T47D (cell line): Measurements from ENCODE around the gene CCR5.
"Not testable (repeated sequence)": the region's sequence is repeated elsewhere in the genome, so short reads cannot be mapped to it uniquely, and the experiment has no call there.

Experiments
- DNase-seq, 2 experiments: peaks; one replicate each; pipeline versions ENCODE4 v3.0.0 to v3.0.0-alpha.2; 2011 to 2012; ENCODE audit warnings: low read depth in 1 of 2, low spot score in 1 of 2
- JUND ChIP-seq: IDR thresholded peaks from 2 replicates; pipeline ENCODE4 v1.6.1; 2012; ENCODE audit warnings: low read depth
- in situ Hi-C: cut with HindIII; loops from 2 replicates; pipeline ENCODE4 v1.10.0; 2016; ENCODE audit warnings: low sequenced_read_pairs, low pct_unique_long_range_greater_than_20kb

Gene CCR5

GRCh38 chr3:46370839-46371518 lies at the start of gene CCR5:
CCR5 (plus strand) TSS chr3:46370946; CDS start chr3:46372903, 1,957 bp downstream.
- in situ Hi-C loops: no loop called here
- no peak for TF ChIP-seq JUND
- no peak for DNase-seq

DNA sequence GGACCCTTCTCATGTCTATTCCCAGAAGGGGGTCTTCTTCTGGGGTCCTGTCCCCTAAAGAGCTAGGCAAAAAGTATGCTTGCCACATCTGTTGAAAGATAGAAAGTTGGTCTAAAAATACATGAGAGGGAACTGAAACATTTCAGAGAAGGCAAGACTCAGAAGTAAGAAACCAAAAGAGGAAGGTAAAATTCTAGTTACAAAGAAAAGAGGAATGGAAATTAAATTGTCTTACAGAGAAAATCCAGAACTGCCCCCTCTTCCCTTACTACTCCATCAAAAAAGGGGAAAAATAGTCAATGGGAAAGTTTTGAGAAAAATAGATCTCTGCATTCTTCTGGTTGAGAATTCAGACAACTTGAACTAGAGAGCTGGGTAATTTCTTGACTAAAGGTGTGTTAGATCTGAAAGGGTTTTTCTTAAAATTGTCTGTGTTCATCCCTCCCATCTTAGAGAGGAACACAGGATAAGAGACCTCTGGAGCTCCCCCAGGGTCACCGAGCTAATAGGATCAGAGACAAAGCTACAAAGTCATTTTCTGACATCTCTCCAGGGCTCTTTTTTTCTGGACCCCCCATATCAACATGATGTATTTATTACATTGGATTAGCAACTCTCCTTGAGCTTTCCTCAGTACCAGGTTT lies 49.2 kb upstream of the CCR5 start:
- in situ Hi-C loops: no loop called here
- no peak for TF ChIP-seq JUND
- no peak for DNase-seq

- in situ Hi-C loops: no loop called here
- no peak for TF ChIP-seq JUND
- DNase-seq: no peak
Observed at GRCh38 chr3:46324036-46324435, 46.7 kb upstream of the CCR5 start.

DNA sequence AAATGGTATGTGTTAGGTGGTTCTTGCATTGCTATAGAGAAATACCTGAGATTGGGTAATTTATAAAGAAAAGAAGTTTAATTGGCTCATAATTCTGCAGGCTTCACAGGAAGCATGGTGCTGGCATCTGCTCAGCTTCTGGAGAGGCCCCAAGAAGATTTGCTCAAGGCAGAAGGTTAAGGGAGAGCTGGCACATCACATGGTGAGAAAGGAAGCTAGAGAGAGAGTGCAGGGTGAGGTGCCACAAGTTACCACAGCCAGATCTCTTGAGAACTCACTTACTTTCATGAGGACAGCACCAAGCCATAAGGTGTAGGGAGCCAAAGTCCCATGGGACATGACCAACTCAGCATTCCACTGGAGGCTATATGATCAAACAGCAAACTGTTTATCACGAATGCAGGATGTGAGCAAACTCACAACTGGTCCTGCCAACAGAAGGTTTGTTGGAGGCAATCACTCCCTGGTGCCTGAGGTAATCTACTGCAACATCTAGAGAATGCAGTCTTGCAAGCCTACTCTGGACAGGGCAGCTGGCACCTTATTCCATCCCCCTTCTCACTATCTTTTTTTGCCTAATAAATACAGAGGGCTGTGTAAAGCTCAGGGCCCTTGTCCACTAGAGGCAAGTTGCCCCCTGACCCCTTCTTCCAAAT lies 45.0 kb upstream of the CCR5 start:
- in situ Hi-C loops: no loop called here
- no peak for TF ChIP-seq JUND
- DNase-seq: peak in 1 of 2 experiments; percentile 64

GRCh38 chr3:46330676-46331075 lies 40.1 kb upstream of the CCR5 start:
- in situ Hi-C loops, DNase-seq: not testable (repeated sequence)

GRCh38 chr3:46334741-46335478 lies 35.8 kb upstream of the CCR5 start:
- DNase-seq: no peak
- in situ Hi-C loops: no loop called here
- peak; percentile 30; the same call in 1 of the 2 replicates for TF ChIP-seq JUND

DNA sequence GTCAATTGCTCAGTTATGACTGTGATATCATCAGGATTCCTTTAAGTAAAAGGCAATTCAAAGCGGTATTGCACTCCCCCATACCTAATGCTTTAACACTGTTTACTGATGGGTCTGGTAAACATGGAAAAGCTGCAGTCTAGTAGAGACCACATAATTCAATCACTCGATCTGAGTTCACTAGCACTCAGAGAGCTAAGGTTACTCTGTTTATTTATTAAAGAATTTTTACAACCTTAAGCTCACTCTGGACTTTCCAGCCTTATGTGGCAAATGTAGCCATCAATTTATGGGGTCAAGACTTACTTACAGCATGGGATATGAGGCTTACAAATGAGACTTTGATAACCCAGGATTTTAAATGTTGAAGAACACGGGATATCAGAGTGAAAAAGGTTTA lies 35.2 kb upstream of the CCR5 start:
- in situ Hi-C loops: no loop called here
- DNase-seq: no peak
- no peak; the same call in 1 of the 2 replicates for TF ChIP-seq JUND

DNA sequence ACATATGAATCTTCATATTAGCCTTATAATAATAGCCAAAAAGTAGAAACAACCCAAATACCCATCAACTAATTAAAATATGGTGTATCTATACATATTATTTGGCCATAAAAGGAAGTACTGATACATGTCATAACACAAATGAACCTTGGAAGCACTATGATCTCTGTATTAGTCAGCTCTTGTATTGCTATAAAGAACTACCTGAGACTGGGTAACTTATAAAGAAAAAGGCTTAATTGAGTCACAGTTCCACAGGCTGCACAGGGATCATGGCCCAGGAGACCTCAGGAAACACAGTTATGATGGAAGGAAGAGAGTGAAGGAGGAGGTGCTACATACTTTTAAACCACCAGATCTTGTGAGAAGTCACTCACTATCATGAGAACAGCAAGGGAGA lies 32.8 kb upstream of the CCR5 start:
- no peak for TF ChIP-seq JUND
- in situ Hi-C loops: no loop called here
- no peak for DNase-seq

DNA sequence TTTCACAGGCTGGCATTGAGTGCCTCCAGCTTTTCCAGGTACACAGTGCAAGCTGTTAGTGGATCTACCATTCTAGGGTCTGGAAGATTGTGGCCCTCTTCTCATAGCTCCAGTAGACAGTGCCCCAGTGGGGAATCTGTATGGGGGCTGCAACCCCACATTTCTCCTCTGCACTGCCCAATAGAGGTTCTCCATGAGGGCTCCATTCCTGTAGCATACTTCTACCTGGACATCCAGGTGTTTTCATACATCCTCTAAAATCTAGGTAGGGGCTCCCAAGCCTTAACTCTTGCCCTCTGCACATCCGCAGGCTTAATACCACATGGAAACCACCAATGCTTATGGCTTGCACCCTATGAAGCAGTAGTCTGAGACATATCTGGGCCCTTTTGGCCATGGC lies 31.9 kb upstream of the CCR5 start:
- no peak for TF ChIP-seq JUND
- no peak for DNase-seq
- in situ Hi-C loops: no loop called here

GRCh38 chr3:46344476-46344875 lies 26.3 kb upstream of the CCR5 start:
- in situ Hi-C loops: no loop called here
- no peak for DNase-seq
- no peak for TF ChIP-seq JUND

GRCh38 chr3:46348823-46349482 lies 21.8 kb upstream of the CCR5 start:
- in situ Hi-C loops: no loop called here
- DNase-seq: peak in 1 of 2 experiments; percentile 68
- peak; percentile 69; the same call in 1 of the 2 replicates for TF ChIP-seq JUND

DNA sequence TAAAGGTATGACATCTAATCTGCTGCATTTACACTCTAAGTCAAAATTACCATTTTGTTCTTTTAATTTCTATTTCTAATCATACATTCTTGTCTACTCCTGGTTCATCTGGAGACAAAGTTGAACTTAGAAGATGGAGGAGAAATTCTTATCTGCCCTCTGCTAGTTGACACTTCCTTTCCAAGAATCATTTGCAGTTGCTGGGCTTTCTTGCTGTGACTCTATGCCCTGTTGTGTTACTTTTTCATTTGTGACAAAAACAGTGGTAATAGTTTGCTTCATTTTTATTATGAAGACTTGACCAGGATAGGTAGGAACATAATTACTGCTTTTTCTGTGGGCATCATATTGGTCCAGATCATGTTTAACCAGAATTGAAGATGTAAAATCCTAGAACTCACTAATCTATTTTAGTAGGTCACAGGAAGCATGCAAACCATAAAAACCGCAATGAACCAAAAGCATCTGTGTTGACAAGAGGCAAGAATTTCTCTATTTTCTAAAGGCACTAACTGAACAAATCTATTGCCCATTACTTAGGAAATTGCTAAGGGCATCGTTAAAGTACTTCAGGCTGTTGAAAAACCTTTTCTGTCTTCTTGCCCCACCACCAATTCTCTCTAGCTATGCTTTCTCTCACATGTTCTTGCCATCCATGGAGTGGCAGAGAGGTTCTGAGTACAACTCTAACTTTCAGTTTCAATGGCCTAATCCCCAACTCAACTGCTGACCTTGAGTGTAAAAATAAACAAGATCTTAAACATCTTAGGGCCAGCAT lies 21.1 kb upstream of the CCR5 start:
- TF ChIP-seq JUND: no peak

More for the DNA sequence above, 21.1 kb upstream of the CCR5 start:
- in situ Hi-C loops: no loop called here
- no peak for DNase-seq
